ENCODE results near the gene BYSL.

Gene BYSL

DNA sequence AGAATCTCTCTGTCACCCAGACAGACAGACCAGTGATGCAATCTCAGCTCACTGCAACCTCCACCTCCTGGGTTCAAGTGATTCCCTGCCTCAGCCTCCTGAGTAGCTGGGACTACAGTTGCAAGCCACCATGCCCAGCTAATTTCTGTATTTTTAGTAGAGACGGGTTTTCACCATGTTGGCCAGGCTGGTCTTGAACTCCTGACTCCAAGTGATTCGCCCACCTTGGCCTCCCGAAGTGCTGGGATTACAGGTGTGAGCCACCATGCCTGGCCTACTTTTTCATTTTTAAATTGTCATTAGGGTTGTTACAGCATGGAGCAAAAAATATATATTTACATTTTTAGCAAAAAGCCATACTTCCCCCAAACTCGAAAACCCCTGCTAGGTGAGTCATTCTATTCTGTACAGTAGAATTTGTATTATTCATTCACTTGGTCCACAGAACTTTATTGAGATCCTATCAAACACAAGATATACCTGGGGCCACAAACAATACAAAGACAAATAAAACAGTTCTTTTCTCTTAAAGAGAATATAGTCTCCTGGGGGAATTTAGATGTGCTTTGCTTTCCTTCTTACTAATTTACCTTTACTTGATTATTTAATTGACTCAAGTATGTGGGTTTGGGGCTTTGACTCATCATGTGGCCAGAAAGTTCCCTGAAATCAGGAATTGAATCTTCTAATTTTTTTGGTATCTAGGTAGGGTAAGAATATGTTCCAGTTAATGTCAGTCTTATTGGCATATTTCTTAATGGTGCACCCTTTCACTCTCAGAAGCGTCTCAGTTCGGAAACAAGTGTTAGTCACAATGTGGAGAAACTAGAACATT lies 36.9 kb downstream of the BYSL start:
- no peak overlapping the region for H3K4me3 ChIP-seq (ENCODE audit: low read depth, low read length)
- TF ChIP-seq, protein P1, sequence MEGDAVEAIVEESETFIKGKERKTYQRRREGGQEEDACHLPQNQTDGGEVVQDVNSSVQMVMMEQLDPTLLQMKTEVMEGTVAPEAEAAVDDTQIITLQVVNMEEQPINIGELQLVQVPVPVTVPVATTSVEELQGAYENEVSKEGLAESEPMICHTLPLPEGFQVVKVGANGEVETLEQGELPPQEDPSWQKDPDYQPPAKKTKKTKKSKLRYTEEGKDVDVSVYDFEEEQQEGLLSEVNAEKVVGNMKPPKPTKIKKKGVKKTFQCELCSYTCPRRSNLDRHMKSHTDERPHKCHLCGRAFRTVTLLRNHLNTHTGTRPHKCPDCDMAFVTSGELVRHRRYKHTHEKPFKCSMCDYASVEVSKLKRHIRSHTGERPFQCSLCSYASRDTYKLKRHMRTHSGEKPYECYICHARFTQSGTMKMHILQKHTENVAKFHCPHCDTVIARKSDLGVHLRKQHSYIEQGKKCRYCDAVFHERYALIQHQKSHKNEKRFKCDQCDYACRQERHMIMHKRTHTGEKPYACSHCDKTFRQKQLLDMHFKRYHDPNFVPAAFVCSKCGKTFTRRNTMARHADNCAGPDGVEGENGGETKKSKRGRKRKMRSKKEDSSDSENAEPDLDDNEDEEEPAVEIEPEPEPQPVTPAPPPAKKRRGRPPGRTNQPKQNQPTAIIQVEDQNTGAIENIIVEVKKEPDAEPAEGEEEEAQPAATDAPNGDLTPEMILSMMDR (IDR thresholded peaks at IDR 0.05; ENCODE audit: low read depth, low read length): no peak

DNA sequence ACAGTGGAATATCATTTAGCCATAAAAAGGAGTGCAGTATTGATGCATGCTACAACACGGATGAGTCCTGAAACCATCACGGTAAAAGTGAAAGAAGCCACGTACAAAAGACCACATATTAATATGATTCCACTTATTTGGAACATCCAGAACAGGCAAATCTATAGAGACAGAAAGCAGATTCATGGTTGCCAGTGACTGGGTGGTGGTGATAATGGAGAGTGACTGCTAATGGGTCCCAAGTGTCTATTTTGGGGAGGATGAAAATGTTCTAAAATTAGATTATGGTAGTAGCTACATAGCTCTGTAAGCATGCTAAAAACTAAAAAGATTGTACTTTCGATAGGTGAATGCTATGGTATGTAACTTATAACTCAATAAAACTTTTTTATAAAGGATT lies 38.7 kb downstream of the BYSL start:
- TF ChIP-seq, protein P1 (IDR thresholded peaks at IDR 0.05; ENCODE audit: low read depth, low read length): no peak
- H3K4me3 ChIP-seq (ENCODE audit: low read depth, low read length): no peak overlapping the region

DNA sequence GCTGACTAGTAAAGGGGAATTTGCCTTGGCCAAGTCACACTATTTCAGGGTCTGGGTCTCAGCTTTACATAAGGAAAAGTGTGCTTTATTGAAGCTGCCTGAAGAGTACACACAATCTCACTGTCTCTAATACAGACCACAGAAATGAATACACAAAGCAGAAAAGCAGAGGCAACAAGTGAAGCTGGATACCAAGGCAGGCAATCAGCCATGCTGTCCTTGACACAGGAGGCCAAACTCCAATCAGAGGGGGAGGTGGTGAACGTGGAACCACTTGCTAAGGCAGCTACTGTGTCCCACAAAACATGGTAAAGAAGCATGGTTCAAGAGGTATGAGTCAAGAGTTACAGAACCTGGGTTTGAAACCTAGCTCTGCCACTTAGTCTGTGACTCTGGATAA lies 42.1 kb downstream of the BYSL start:
- no peak overlapping the region for H3K4me3 ChIP-seq (ENCODE audit: low read depth, low read length)
- TF ChIP-seq, protein P1 (IDR thresholded peaks at IDR 0.05; ENCODE audit: low read depth, low read length): no peak

DNA sequence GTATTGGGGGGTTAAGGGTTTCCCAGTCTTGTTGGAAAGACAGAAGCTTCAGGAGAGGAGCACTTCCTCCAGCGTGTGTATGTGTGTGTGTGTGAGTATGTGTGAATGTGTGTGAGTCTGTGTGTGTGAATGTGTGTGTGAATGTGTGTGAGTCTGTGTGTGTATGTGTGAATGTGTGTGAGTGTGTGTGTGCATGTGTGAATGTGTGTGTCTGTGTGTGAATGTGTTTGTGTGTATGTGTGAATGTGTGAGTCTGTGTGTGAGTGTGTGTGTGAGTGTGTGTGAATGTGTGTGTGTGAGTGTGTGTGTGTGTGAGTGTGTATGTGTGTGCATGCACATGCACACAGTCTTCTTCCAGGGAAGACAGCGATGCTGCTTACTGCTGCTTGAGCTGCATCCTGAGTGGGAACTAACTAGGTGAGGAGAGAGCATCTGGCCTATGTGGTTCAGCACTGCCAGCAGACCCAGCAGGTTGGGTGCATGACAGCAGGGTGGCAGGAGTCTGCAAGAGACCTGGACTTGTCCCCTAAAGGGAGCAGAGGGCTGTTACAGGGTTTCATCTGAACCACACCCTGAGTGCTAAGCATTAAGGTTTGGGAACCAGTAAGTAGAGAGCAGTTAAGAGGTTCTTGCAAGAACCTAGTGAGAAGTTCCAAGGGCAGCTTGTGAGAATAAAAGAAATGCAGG lies 43.0 kb downstream of the BYSL start:
- H3K4me3 ChIP-seq (ENCODE audit: low read depth, low read length): no peak overlapping the region
- TF ChIP-seq, protein P1 (IDR thresholded peaks at IDR 0.05; ENCODE audit: low read depth, low read length): no peak

DNA sequence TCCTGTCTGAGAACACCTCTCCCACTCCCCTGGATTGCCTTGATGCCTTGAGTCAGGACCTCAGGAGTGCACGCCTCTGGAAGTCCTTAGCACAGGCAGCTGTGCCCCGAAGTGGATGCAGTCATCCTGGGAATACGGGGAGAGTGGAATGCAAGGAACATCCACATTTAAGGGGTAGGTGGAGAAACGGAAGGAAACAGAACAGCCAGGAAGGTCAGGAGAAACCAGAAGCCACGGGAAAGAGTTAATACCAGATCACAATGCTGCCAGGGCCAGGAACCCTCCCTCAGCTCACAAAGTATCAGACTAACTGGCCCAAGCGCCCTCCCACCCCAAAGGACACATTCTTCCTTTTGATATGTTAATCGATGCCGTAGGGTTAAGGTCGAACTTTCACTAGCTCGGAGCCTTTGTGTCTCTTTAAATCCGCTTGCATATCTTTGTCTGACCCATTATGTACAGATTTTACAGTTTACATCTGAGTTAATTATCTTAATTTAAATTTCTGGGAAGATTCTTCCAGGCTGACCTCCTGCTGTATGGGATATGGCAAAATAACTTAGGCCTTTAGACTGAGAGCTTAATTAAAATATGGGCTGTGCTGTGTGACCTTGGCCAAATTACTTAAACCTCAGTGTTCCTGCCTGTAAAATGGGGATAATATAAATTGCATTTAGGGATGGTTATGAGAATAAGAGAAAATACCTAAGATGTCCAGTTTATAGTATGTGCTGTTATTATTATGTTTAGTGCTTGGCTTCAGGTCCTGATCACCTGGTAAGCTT lies 44.3 kb downstream of the BYSL start:
- TF ChIP-seq, protein P1 (IDR thresholded peaks at IDR 0.05; ENCODE audit: low read depth, low read length): no peak
- no peak overlapping the region for H3K4me3 ChIP-seq (ENCODE audit: low read depth, low read length)

DNA sequence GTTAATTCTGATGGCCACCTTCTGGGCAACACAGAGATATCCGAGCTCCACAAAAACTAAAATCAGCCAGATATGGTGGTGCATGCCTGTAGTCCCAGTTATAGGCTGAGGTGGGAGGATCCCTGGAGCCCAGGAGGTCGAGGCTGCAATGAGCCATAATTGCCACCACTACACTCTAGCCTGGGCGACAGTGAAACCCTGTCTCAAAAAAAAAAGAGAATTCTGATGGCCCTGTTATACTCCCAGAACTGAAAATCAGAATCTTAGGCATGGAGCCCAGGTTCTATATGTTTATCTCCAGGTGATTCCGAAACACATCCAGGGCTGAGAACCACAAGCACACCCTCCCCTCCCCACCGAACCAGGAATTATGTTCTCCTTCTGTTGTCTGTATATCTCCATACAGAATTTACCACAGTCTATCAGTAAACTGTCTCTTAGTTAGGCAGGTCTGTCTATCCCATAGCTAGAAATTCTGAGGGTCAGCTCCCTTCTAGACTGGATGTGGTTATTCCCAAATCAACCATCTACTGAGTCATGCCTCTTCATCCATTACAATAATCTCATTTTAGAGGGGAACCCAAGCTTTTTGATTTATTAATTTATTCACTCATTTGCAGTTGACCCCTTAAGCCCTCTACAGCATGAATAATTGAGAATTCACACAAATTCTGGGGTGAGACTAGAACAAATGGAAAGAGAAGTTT lies 45.1 kb downstream of the BYSL start:
- TF ChIP-seq, protein P1 (IDR thresholded peaks at IDR 0.05; ENCODE audit: low read depth, low read length): no peak
- no peak overlapping the region for H3K4me3 ChIP-seq (ENCODE audit: low read depth, low read length)
